Activated T-cell treated with anti-CD3 and anti-CD28 coated beads for 24 hours (primary cell): ENCODE measurements around the gene SIPA1.

ENCODE experiments used
- DNase-seq: peaks from one replicate; pipeline ENCODE4 v3.0.0-alpha.2; 2020; ENCODE audit warnings: low read depth

The SIPA1 gene

DNA sequence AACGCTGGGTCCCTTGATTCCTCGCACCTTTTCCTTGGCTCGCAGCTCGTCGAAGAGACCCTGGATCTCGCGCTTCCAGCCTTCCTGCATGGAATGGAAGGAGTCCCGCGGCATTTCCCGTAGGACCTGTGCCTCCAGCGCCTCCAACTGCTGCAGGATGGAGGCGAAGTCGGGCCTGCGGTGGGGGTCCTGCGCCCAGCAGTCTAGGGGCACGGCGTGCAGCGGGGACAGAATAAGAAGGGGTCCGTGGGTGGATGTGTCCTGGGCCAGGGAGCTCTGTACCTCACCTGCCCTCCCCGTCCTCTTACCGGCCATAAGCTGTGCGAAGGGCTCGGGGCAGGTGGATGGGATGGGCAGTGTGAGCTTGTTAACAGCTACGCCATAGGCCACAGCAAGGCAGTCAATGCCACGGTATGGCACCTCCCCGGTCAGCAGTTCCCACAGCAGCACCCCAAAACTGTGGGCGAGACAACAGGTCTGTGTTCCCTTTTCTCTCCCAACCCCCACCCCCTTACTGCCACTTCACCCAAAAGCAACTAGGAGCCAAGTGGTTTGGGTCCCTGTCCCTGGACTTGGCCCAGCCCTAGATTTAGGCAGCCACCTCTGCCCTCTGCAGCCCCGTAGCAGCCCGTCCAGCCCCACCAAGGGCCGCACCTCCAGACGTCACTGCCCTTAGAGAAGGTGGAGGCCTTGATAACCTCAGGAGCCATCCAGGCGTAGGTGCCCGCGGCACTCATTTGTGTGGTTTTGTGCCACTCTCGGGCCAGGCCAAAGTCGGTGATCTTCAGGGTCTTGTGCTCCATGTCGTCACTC is 30.1 kb upstream of the SIPA1 start:
- no peak for DNase-seq

DNA sequence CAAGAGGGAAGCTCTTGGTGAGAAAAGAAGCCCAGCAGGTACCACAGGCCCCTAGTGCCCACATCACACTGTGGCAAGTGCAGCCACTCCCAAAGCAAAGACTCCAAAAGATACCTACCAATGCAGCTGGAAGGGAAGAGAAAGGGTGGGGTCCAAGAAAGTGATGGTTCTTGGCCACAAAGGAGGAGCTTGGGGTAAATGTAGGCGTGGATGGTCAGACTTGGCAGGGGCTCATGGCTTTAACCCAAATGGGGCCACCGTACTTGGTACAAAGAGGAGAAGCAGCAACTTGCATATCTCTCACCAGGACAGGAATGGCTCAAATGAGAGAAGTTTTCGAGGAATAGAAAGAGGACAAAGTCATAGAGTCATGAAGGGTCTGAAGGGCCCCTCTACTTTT is 28.7 kb upstream of the SIPA1 start:
- no peak for DNase-seq

DNA sequence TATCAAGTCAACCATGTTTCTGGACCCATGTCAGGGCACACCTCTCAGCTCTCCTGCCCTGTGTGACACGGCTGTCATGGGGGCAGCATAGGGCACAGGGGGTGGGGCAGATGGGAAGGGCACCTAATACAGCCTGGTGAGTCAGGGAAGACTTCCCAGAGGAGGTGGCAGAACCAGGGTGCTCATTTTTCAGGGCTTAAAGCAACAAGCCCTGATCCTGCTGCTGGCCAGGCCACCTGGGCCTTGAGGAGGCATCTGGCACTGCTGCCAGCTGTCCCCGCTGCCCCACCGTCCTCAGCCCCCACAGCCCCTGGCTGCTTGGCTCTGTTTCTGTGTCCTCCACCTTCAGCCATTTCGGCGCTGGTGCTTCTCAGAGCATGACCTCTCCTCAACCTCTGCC is 28.2 kb upstream of the SIPA1 start:
- no peak for DNase-seq

DNA sequence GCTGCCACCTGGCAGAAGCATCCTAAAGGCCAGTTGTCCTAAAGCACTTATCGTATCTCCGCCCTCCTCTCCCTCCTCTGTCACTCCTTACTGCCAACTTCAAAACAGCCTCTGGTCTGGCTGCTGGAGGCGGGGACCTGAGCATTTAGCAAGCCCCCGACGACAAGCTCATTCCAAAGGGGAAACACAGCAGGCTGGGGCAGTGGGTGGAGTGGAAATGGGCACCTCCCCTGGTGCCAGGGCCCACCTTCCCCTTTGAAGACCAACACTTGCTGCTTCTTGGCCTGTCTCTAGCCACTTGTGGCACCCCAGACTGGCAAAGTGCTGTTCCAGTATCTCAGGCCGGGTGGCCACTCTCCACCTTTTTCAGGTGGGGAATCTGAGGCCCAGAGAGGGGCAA is 27.5 kb upstream of the SIPA1 start:
- DNase-seq, result no peak

DNA sequence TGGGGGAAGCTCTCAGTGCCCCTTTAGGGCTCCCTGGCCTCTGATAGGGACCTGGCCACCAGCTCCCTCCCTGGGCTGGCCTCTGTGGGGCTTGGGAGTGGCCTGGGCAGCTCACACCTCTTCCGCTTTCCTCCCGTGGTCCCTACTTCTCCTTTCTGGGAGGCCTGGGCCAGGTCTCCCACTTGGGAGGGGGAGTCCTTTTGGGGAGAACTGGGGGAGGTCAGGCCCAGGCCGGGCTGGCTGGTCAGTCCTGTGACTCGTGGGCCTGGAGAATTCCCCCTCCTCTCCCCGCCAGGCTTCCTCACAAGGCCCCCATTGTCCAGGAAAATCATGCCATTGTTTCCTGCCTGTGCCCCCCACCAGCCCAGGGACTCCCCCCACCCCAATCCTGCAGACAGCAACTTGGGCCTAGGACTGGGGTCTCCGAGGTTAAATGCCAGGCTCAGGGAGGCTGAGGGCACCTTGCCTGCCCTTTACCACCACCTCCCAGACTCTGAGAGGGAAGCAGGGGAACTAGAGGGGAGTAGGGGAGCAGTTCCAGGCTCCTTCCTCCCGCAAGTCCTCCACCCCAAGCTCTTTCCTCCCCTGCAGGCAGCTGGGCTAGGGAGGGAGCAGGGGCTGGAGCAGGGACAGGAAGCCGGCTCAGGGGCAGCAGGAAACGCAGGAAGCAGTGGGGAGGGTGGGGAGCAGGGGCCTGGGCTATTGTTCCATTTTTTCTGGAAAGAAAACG is 26.7 kb upstream of the SIPA1 start:
- DNase-seq, result no peak

DNA sequence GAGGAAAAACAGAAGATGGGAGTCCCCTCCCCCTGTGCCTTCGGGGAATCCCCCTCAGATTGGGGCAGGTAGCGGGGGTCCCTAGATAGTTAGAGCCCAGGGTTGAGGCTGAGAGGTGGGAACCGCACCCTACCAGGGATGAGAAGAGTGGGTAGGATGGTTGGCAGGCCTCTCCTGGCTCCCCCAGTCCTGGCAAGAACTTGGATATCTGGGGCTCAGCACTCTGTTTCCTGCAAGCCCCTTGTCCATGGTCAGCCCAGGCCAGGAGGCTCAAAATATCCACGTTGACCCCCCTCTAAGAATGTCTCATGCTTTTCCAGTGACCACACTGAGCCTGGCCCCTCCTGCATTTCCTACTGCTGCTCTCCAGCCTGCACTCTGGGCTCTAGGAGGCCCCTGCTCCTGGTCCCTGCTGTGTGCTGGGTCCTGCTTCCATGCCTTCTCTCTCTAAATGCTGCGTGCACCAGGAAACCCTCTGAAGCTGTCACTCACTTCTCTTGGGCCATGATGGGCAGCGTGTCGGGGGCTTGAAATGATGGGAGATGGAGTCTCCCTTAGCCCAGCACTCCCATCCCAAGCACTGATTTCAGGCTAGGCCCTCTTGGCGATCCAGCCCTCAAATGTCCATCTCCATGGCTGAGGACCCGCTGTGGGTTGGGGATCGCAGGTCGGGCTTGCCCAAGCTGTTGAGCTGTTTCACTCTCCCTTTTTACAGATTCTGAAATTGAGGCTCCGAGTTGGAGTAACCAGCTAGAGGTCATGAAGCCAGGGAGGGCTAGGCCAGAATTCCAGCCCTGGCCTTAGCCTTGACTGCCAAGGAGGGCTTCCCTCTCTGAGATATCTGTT is 25.9 kb upstream of the SIPA1 start:
- no peak for DNase-seq

DNA sequence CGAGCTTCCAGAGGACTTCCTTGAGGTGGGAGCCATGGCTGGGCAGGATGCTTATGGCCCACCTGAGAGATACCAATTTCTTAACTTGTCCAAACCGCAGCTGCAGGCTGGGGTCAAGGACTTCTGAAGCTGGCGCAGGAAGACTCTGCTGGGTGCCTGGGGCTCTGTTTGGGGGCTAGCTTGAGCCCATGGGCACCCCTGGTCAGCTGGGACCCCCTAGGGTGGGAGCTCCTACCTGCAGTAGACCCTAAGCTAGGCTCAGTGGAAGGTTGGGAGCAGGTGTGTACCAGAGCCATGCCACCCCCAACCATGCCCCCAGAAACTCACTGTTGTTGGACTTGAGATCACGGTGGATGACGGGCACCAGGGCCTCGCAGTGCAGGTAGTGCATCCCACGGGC is 25.2 kb upstream of the SIPA1 start:
- no peak for DNase-seq

DNA sequence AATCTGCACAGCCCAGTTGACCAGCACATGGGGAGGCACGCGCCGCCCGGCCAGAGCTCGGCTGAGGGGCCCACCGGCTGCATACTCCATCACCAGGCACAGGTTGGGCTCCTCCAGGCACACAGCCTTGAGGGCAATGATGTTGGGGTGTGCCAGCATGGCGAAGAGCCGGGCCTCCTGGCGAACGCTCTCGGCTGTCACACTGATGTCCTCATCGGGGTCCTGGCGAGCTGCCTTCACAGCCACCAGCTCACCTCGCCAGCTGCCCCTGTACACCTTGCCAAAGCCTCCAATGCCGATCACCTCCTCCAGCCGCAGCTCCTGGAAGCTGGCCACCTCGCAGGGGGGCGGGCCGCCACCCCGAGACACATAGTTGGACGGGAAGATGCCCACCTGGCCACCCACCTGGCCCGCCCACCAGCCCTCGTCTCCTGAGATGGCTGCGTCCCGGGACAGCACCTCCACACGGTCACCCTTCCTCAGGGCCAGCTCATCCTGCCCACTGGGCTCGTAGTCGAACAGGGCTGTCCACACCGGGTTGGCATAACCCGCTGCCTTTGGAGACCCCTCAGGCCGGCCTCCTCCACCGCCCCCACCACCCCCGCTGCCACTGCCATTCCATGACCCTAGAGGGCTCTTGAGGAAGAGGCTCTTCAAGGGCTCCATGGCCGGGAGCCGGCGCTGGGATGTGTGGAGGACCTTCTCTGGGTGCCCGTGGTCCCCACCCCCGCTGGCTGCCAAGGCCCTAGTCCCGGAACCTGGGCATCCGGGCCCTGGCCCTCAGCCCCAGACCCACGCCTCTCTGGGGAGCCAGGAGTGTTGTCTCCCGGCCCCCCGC is 24.6 kb upstream of the SIPA1 start:
- DNase-seq, result no peak

DNA sequence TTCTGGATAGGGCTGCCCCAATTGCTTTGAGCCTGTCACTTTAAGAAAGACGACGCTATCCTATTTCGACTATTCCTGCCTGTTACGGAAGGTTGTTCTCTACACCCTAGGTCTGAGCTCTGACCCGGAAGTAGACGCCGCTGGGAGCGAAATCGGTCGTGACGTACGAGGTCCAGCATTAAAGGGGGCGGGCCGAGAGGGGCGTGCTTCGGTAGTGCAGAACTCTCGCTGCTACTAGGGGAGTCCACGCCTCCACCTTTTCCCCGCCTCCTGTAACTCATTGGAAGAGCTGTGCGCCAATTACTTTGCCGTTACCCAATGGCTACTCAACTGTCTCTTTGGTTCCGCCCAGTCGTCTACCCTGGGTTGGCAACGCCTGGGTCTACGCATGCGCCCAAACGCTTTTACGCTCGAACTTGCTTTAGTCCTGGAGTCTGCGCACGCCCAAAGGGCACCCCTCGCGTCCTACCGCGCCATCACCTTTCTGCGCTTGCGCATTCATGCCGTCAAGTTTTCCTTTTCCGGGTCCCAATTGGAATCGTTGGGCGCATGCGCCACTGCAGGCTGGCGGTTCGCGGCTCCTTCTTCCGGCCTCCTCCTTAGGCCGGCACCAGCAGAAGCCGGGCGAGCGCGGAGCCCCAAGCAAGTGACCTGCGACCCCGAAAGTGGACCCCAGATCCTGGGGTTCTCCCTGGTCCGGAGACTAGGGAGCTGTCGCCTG is 22.5 kb upstream of the SIPA1 start, which contains the start of gene PCNX3:
PCNX3 (plus strand) TSS at position 548 of the 721 bp plus-strand sequence. CDS start 536 bp downstream, outside the sequence.
- peak; percentile 100 for DNase-seq

DNA sequence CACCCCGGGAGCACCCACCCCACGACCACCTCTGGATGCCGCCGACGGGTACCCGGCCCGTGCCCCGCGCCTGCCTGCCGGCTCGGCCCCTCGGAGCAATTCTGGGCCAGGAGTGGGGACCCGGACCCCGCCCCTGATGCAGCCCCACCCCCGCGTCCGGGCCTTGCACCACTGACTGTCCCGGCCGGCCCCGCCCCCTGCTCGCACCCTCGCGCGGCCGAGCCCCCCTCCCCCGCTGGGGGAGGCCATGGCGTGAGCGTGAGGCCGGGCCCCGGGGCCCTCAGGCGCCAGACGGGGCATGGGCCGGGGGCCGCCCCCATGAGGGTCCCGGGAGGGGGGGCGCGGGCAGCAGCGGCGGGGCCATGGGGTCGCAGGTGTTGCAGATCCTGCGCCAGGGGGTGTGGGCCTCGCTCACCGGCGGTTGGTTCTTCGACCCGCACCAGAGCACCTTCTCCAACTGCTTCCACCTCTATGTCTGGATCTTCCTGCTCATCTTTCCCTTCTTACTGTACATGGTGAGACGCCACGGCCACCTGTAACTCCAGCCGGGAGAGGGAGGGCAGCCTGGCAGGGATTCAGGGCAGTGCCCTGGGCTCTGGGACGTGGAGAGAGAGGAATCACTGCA is 21.8 kb upstream of the SIPA1 start:
- DNase-seq, result no peak

DNA sequence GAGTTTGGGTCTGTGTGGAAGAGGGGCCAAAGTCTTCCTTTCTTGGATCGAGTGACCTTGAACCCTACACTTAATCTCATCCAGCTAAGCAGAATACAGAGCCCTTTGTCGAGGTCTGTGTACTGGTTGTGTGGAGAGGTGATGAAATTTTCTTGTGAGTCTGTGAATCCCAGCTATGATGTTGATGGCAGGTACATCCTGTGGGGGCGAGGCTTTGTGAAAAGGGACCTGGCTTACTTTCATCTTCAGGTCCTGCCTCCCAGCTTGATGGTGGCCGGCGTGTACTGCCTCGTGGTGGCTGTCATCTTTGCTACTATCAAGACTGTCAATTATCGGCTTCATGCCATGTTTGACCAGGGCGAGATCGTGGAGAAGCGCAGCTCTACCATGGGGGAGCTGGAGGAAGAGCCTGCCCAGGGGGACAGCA is 21.3 kb upstream of the SIPA1 start:
- DNase-seq, result no peak

DNA sequence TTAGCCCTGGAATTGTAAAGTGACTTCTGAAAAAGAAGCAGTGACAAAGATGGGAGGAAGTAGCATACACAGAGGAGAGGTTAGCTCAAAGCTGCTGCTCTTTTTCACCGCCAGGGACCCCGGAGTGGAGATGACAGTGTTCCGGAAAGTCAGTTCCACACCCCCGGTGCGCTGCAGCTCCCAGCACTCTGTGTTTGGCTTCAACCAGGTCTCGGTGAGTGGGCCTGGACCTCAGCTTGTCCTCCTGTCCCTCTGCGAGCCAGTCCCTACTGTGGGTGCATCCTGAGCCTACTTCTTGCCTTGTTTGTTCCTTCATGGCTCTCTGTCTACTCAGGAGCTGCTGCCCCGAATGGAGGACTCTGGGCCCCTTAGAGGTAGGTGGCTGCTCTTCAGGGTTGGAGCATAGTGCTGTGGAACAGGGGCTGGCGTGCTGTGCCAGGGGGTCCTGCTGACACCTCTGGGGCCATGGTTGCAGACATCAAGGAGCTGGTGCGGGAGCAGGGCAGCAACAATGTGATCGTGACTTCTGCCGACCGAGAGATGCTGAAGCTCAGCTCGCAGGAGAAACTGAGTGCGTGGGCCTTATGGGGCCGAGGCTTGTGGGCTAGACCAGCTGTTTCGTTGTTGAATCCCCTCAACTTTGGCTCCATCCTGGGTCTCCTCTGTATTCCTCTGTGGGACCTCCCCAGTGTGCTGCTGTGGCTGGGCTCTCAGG is 20.6 kb upstream of the SIPA1 start:
- DNase-seq, result no peak

DNA sequence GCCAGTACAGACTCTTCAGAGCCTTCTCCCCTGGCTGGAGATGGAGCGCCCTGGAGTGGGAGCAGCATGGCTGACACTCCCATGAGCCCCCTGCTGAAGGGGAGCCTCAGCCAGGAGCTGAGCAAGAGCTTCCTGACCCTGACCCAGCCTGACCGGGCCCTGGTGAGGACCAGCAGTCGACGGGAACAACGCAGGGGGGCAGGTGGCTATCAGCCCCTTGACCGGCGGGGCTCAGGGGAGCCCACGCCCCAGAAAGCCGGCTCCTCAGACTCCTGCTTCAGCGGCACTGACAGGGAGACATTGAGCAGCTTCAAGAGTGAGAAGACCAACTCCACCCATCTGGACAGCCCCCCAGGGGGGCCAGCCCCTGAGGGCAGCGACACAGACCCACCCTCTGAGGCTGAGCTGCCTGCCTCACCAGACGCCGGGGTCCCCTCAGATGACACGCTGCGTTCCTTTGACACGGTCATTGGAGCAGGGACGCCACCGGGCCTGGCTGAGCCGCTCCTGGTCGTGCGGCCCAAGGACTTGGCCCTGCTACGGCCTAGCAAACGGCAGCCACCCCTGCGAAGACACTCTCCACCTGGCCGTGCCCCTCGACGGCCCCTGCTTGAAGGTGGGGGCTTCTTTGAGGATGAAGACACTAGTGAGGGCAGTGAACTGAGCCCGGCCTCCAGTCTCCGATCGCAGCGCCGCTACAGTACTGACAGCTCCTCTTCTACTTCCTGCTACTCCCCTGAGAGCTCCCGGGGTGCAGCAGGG is 19.7 kb upstream of the SIPA1 start:
- no peak for DNase-seq

DNA sequence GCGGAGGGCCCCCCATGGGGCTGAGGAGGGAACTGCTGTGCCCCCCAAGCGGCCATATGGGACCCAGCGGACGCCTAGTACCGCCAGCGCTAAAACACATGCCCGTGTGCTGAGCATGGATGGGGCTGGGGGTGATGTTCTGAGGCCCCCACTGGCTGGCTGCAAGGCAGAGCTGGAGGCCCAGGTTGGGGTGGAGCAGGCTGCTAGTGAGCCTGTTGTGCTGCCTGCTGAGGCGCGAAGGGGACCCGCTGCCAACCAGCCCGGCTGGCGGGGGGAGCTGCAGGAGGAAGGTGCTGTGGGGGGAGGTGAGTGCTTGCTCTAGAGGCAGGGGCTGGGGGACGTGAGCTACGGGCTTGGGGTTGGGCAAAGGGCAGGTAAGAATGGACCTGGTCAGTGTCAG is 19.1 kb upstream of the SIPA1 start:
- no peak for DNase-seq

DNA sequence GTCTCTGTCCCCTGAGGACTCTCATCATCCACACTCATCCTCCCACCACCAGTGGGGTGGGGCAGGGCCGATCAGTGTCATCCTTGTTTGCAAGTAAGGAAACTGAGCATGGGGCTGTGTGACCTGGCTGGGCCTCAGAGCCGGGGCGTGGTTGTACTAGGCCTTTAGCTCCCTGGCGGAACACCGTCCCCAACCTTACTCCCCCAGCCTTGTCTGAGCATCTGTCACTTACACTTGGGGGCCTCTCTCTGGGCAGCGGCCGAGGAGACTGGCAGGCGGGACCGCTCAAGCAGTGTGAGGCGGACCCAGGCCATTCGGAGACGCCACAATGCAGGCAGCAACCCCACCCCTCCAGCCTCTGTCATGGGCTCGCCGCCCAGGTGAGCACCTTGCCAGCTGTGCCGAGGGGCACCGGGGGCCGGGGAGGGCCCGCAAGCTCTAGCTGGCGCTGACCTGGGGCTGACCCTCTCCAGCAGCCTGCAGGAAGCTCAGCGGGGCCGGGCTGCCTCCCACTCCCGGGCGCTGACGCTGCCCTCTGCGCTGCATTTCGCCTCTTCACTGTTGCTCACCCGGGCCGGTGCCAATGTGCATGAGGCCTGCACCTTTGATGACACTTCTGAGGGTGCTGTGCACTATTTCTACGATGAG is 18.5 kb upstream of the SIPA1 start:
- no peak for DNase-seq

DNA sequence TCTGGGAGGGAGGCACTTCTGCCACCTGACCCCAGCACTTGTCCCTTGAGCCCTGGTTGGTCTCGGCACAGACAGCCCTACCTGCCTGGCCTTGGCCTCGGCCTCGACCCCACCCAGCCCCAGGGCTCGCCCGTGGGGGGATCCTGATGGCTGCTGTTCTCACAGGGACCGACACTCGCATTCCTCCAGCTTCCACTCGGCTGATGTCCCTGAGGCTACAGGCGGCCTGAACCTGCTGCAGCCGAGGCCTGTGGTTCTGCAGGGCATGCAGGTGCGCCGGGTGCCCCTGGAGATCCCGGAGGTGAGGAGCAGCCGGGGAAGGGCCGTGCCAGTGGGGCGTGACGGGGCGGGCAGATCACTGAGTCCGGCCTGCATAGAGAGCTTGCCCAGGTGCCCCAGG is 17.2 kb upstream of the SIPA1 start:
- no peak for DNase-seq

DNA sequence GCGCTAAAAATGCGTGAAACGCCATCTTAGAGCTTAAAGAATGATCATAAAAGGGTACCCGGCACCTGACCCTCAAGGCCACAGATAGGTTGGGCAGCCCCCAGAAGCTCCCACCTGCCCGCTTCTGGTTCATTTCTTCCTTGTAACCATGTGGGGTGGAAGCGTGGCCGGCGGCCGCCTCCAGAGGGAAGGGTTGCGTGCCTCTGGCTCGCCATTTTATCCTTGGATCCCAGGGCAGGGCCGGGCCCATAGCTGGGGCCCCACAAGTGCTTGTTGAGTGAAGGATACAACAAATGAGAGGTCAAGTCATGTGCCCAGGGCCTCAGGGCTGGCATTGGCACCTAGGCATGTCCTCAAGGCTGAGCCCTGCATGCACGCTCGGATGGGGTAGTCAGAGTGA is 16.4 kb upstream of the SIPA1 start:
- DNase-seq, result no peak

DNA sequence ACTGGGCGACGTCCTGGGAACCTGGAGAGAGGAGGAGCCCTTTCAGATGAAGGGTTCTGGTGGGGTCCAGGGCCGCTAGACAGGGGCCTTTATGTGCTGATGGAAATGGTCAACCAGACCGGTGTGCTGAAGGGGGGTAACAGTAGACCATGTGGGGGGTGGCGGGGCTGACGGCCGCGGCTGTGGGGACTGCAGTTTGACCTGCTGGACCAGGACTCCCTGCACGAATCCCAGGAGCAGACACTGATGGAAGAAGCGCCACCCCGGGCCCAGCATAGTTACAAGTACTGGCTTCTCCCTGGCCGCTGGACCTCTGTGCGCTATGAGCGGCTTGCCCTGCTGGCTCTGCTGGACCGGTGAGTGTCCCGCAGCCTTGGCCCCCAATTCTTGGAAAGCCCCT is 15.9 kb upstream of the SIPA1 start:
- DNase-seq, result no peak

DNA sequence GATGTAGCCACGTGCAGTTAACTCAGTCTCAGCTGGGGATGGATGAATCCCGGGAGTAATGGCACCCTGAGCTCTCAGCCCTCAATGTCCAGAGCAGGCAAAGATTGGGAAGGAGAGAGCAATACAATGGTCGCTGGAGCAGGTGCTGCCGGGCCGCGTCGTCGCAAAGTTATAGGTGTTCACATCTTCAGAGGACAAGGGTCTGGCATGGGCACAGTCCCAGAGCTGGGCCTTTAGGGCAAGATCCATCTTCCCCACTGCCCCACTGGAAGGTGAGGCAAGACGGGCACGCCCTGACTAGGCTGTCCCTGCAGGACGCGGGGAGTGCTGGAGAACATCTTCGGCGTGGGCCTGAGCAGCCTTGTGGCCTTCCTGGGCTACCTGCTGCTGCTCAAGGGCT is 14.7 kb upstream of the SIPA1 start:
- DNase-seq, result no peak
